CD4-positive, alpha-beta T cell treated with Interleukin-12 subunit alpha and Interleukin-12 subunit beta, for 1 hour (primary cell): ENCODE results near the gene FIP1L1.

Source experiments
- DNase-seq: peaks from one replicate; pipeline ENCODE4 v3.0.0-alpha.2; 2020

Gene FIP1L1

DNA sequence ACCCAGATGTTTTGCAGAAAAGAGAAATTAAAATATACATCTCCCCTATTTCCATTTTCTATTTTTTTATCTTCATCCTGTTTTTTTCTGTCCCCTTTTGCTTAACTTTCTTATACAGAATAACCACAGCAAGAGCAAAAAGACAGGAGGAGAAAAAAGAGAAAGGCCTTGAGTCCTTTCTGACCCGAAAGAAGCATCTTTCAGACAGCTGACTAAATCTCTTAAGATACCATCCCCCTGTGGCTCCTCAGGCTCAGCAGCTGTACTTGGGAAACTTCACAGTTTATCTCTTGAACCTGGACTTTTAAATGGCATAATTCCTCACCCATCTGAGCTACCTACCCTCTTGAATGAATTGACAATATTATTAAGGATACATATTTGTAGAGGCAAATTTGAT is 100.2 kb downstream of the FIP1L1 start:
- DNase-seq = no peak

DNA sequence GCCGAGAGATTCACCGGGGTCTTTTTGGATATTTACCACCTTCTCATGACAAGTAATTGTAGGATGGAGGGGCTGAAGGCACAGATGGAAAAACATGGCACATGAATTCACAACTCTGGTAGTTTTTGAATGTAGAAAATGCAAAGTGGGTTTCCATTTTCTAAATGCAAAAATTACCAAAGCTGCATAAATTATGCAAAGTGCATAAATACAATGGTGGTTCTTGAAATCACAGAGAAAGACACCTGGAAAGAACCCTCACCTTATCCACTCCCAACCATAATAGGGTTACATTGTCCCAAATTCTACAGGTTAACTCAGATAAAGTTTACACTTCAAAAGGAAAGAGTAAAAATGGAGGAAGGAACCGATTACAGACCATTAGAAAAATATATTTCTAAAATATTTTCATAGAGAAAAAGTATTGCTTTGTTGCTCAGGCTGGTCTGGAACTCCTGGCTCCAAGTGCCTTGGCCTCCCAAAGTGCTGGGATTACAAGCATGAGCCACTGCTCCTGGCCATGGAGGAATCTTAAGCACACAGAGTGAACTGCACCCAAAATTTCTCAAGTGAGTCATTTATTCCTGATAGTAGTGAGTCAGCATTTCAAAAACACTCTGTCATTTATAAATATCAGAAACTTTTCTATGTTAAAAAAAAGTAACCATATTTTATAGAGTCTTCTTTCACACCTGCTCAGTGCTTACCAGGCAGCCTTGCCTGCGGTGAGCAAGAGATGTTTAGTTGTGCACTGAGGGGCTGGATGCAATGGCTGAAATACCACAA is 101.4 kb downstream of the FIP1L1 start:
- DNase-seq = no peak

DNA sequence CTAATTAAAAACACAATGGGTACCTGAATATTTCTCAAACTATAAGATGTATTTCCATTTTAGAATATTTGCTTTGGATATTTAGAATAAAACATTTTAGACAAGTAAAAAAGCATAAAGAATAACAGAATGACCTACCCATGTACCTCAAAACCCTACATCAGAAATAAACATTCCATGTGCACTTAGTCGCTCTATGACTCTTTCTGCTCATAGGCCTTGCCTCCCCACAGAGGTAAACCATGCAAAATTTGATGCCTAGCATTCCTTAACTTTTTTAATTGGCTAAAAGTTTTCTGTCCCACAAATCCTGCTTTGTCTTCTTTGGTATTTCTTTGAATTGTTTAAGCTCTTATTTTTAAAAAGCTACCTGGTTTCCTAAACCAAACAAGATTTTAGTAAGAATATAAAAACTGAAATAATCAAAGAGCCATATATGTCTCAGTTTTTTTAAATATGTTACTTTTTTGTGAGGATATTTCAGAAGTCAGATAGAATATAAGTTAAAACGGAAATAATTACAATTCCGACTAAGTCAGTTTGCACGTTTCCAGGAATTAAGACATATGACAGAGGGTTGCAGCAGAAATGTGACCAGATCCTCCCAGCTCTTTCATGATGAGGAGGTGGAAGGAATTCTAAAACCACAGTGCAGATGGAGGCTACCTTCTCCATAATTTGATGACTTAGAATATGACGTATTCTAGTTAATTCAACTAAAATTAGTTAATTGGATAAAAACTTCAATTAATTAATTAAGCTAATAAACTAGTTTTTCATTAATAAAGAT is 102.5 kb downstream of the FIP1L1 start:
- DNase-seq = no peak

DNA sequence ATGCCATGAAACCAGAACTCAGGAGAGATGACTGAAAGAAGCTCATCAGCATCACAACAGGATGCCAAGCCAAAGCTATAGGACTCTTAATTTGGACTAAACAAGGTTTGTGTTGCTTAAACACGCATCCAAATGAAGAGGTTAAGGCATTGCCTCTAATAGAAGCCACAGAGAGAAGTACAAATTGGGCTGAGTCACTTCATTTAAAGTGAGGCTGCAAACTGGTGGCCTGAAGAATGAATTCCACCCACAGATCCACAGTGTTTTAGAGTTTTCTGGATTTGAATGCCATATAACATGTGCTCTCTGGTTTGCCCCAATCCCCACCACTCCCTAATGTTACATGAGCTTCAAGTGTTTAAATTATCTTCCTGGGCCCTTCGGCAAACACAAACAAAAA is 103.5 kb downstream of the FIP1L1 start:
- DNase-seq = no peak

DNA sequence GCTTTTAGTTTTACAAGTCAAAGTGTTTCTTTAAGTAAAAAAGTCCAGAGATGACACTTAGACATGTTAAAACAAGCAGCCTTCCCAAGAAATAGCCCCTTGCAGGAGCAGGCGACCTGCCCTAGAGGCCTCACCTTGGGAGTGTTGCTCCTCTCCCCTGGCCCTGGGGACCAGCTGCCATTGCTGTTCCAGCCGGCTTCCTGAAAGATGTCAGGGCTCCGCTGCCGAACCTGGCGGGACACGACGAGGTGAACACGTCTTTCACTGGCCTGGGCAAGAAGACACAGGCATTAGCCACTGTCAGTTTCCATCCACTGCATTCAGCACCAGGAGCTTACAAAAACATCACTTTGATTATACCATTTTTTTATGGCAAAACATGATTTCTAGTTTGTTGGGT is 104.1 kb downstream of the FIP1L1 start:
- no peak for DNase-seq

DNA sequence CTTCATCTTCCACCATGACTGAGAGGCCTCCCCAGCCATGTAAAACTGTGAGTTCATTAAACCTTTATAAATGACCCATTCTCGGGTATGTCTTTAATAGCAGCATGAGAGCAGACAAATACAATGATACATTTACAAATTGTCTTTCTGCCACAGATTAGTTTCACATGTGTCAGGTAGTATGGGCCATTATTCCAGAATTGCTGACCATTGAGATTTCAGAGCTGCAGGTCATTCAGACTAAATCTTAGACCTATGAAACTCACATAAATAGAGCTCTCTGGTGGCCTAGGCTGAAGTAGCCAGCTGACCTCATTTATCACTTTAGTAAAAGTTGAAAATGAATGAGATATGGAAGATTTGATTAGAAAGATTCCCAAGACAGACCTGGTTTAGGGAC is 105.8 kb downstream of the FIP1L1 start:
- no peak for DNase-seq

DNA sequence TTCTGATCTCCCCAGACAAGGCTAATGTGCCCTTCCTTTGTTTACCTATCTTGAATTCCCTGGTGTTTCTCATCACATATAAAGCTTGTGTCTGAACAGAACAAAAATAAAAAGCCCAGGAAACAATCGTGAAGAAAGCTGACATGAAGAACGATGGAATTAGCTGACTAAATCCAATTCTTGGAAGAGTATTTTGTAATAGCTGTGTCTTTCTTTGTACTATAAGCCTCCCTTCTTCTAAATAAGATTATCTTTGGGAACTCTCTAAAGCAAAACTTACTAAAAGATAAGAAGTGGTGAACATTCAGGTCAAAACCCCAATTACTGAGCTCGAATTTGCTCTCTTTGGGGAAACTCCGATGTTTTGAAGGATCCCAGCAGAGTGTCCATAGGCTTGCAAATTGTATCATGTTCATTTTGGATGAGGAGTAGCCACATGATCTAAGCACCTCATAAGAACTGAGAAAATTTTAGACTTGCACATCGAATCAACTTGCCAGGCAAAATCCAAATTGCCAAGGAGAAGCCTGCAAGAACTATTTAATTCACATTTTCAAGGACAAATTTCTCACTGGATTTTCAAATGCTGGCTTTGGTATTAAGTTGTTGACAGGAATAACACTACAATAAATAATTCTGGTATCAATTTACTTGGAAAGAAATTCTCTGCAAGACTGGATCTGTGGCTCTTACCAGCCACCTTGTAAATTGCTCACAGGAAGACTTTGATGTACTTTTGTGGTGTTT is 107.6 kb downstream of the FIP1L1 start:
- no peak for DNase-seq

DNA sequence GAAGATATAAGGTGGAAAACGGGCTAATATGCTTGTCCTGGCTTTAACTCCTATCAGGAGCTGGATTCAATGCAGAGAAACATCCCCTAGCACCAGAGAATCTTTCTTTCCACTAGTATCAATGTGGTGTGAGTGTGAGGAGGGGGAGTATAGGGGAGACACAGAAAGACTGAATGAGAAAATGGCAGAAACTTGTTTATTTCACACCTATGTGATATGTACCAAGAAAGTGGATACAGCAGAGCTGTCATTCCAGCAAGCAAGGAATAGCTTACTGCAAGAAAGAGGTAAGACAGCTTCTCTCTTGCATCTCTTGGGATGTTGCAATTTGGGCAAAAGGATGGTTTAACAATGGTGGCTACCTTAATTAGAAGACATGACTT is 108.2 kb downstream of the FIP1L1 start:
- no peak for DNase-seq

DNA sequence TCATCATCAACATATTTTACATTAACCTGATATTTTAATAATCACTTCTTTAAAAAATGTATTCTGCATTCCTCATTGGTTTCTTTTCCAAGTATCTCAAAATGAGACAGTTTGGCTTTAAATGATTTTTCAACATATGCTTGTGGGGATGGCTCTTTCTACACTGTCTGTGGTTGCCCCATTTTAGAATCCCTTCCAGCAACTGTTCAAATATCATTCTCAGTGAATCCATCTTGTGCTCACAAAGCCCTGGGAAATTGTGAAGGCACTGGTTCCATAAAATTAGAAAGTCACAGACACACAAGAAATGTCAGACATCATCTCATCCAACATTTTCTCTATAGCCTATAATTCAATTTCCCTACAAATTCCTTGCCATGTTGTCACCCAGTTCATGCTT is 110.3 kb downstream of the FIP1L1 start:
- no peak for DNase-seq

DNA sequence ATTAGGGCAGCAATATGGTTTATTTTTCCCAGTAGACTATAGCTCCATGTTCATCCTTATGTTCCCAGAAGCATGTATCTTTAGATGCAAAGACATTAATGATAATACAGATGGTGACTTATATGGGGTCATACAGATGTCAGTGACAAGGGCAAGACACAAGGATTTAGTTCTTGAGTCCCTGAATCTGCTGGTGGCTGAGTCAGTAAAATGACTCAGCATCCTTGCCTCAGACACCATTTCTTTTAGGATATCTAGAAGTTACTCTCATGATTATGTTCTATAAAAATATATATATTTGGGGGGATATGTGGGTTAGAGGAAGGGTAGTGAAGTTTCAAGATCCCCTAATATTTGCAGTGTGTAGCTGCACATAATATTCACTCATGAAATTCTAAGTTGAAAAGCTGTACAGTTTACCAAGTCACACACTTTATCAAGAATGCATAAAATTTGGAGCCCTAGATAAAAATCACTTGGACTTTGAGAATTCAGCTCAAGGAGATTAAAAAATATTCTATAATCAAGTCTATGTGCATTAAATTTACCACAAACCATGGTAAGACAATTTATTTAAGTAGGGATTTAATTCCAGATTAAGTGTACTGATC is 111.9 kb downstream of the FIP1L1 start:
- DNase-seq = no peak

DNA sequence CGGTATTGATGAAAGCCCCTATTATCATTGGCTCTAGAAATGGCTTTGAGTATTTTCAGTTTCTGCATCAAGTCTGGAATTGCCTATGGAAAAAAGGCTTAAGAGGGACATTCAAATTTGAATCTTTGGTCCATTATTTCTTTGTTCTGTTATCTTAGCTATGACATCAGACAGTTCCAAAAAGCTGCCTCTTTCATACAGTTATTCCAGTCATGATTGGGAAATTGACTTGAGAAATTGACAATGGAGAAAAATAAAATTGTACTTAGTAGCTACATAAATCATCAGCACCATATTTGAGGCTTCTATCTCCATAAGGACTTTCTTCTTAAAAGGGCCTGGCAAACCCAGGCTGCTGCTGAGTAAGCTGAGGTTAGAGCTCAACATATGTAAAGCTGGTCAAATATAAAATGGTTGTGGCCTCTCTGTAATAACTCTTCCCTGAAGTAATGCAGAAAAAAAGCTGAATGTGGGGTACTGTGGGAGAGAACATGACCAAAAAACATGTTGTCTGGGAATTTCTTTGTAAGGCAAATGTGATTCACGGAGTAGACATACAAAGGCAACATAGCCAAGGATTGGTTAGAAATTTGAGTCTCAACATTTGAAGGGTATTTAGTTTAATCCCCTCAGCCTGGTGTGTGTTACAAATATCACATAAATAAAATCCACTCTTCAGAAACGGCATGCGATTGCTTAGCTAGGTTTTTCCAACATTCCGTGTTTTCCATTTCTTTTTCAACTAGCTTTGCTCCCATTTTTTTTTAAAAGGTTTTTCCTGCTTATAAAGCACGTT is 112.9 kb downstream of the FIP1L1 start:
- no peak for DNase-seq

DNA sequence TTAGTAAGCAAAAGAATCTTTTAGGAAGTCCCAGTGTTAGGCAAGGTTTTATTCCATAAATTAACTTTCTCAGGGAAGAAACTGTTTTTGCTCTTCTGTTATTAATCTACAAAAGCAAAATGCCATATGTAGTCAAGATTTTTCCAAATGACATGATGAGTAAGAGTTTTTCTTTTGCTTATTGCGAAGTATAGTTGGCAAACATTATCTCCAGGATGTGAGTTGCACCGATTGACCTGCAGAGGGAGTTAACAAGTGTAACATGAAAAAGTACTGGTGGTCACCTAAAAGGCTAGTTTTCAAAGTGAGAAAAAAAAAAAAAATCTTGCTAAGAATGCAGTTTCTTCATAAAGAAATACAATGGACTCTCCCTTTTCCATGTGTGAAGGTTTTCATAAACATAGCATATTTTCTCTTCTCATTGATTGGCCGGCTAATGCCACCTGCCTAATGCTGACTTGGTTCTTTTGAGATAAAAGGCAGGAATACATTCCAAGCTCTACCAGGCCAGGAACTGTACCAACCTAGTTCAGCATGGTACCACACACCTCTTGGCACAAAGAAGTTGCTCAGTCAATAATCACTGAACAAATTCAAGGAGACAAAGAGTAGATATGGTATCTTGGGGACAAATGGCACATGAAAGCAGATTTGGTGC is 113.7 kb downstream of the FIP1L1 start:
- no peak for DNase-seq

DNA sequence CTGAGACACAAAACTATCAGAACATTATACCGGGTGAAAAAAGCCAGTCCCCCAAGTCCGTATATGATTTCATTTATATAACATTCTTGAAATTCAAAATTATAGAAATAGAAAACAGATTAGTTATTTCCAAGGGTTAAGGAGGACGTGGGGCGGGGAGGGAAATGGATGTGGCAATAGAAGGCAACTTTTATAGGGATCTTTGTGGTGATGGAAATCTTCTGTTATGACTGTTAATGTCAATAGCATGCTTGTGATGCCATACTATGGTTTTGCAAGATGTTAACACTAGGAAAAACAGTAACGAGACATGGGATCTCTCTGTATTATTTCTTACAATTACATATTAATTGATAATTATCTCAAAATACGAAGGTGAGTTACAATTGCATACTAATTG is 117.4 kb downstream of the FIP1L1 start:
- DNase-seq = no peak

DNA sequence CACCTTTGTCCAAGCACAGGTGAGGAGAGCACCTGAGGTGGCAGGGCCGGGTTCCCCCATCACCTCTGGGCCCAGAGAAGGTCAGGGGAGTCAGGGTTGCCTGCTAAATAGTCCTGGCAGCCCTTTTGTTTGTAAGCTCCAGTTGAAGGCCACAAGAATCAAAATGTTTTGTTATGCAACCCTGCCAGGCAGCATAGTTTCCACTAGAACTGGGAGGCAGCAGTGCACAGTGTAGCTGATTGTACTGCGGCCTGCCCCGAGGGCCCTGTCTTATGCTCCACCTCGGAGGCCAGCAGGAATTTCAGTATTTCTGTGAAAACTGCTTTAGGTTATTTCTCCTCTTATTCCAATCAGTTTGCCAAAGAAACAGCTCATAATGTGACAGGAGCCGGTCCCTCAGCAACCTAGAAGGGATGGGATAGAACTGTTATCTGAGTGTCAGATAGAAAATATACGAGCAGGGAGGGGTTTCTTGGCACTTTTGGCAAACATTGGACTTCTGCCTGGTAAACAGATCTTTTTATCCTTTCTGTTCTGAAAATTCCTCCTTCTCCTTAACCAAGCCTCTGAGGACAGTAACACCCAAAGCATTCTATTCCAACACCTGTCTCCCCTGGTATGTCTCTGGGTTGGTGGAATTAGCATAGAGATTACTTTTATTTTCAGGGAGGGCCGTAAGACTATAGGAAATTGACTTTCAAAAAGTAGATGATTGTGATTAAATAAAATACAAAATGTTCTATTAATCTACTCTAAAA is 120.2 kb downstream of the FIP1L1 start:
- no peak for DNase-seq

DNA sequence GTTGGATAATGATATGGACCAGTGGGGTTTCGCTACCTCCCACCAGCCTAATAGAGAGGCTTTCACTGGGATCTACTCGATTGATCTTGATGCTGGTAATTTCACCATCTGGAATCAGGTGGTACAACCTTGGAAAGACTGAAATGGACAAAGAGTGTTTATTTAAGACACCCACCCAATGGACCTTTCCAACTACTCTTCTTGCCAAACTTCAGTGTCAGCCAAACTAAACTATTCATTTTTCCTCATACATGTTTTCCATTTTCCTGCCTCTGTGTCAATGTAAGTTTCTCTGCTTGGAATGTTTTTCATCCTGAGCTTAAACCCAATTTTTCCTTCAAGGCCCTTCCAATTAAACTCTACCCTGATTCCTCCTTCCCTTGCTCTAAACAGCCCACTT is 121.3 kb downstream of the FIP1L1 start:
- no peak for DNase-seq

DNA sequence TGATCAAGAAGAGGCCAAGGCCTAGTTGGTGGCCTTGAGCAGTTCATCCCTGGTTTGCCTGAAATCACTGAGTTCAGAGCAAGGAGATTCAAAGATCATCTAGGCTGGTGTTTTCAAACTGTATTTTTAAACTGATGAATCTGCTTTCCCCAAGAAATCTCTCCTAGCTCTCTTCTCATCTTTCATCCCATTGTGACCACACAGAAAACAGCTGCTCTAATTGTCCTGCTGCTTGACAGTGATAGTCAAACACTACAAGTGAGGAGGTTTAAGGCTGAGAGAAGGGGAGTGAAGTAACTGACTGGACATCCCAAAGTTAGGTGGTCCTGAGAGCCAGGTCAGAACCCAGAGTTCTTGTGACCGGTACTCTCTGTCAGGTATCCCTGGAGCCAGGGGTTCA is 122.3 kb downstream of the FIP1L1 start:
- DNase-seq = no peak

DNA sequence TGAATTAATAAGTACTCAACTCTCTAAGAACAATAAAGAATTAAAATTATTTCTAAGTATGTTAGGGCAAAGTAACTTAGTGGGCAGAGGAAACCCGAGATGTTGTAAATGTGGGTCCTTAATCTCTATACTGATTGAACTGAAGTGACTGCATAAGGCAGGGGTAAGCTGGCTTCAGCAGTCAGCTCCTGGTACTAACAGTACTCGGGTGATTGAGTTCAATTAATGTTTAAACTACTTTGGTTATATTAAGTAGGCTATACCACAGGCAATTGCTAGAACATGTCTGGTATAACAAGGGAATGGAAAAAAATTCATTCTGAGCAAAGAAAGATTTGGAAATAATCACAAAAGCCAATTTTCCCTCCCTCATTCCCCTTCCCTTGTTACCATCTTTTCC is 123.1 kb downstream of the FIP1L1 start:
- no peak for DNase-seq

DNA sequence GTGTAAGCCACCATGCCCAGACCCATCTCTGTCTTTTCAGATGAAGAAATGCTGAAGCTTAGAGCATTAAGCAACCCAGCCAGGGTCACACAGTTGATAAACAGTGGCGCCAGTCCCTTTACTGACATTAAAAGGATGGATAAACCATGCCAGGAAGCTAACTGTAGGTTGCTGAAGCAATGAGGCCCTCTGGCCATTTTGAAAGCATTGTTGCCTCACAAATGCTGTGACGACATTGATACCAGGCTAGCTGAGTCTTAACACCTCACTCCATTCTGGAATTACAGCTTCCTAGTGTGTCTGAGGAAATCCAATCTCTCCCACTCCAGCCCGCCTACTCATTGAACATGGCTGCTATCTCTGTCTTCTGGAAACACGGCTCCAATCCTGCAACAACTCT is 124.1 kb downstream of the FIP1L1 start:
- DNase-seq = no peak

DNA sequence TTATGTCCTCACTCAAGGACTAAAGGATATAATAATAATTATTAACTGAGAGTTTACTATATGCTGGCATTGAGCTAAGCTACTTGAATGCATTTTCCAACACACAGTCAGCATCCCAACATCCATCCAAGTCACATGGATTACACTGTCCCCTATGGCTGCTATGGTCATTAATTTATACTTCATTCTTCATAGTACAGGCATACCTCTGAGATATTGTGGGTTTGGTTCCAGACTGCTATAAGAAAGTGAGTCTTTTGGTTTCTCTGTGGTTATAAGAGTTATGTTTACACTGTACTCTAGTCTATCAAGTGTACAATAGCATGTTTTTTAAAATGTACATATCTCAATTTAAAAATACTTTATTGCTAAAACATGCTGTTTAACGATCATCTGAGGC is 124.7 kb downstream of the FIP1L1 start:
- DNase-seq = no peak

DNA sequence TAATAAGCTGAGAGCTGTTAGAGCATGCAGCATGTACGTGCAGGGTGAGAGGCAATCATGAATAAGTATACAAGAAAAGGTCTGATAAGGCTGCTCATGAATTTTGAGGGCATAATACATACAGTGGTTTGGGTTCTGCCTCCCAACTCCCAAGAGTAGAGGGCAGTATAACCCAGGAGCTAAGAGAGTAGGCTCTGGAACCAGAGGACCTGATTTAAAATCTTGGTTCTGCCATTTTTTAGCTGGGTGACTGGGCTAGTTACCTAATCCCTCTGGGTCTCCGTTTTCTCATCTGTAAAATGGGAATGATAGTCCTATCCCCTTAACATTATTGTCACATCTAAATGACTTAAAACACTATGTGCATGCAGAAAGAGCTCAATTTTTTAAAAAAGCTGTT is 128.5 kb downstream of the FIP1L1 start:
- DNase-seq = no peak

DNA sequence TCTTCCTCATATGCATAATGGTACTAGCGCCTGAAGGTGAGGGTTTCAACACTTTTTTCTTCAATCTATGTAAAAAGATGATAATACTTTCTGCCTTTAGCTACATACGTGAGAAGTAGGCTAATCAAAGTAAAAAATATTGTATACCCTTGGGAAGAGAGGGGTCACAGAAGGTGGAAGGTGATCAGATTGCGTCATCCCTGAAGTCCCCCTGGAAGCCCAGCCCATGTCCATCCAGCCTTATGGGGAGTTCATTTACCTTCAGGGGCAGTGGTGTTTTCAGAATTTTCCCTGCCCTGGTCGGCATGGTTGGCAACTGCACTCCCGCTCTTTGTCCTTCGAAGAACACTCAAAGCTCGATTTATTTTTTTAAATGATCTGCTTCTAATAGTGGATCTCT is 129.6 kb downstream of the FIP1L1 start:
- no peak for DNase-seq
